ENCODE results near the gene KAT6B. TPM values are rescaled to one million over a fixed set of nuclear protein-coding genes. Genes with fewer than 3 reads are reported as not detected.

KAT6B gene
- total and polyA plus RNA-seq, 10 of the 15 experiments (the other 5 are each of a cell fraction or from before 2014, with no cell fraction given), result 2.7 to 22.6 (median 15.7) TPM

DNA sequence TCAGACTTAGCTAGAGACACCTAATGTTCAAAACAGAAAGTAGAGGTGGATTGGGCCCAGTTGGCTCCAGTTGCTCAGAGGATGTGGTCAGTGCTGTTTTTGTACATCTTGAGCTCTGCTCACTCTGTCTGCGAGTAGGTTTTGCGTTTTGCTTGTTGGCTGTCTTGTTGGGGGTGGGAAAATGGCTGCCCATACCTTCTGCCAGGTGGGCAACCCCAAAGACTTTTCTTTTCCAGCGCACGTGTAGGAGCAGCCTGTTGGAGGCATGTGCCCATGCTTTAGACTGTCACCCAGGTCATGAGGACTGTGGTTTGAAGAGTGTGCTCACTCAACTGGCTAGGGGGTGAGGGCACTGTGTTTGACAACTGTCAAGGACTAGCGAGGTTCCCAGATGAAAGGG, 73.9 kb downstream of the KAT6B start (continued):
- TF ChIP-seq YY1 (IDR thresholded peaks at IDR 0.05; ENCODE audit: low read depth, low read length), result peak; percentile 91
- peak; percentile 50; the same call in 1 of the 2 replicates for TF ChIP-seq ATF7 (IDR thresholded peaks at IDR 0.05; ENCODE audit: low read depth)
- TF ChIP-seq FOS (IDR thresholded peaks at IDR 0.05; ENCODE audit: borderline replicate concordance, extremely low read depth, insufficient read length), result no peak
- TF ChIP-seq MEF2A (IDR thresholded peaks at IDR 0.05; ENCODE audit: insufficient read depth, low read depth, low read length), result 0 out of 2 replicates have a peak, but pooled peaks have one; percentile 48
- TF ChIP-seq GATAD2B (conservative IDR thresholded peaks at IDR 0.05; ENCODE audit: low read depth), result 0 out of 2 replicates have a peak, but pooled peaks have one; percentile 29
- no peak for TF ChIP-seq TCF3 (IDR thresholded peaks at IDR 0.05; ENCODE audit: borderline replicate concordance, insufficient read depth, low read depth, low read length)
- no peak for TF ChIP-seq ATF3 (IDR thresholded peaks at IDR 0.05; ENCODE audit: borderline replicate concordance, extremely low read depth, low read depth, low read length)
- no peak for TF ChIP-seq TCF12 (IDR thresholded peaks at IDR 0.05; ENCODE audit: low read depth, low read length)
- no peak for TF ChIP-seq HSF1 (IDR thresholded peaks at IDR 0.05; ENCODE audit: low read depth, low read length)
- TF ChIP-seq SREBF2 (IDR thresholded peaks at IDR 0.05; ENCODE audit: low read length), result no peak
- no peak for TF ChIP-seq RAD21 (IDR thresholded peaks at IDR 0.05; ENCODE audit: insufficient read depth, low read depth, low read length)
- no peak for TF ChIP-seq KDM1A (IDR thresholded peaks at IDR 0.05; ENCODE audit: borderline replicate concordance)
- TF ChIP-seq, protein P1, sequence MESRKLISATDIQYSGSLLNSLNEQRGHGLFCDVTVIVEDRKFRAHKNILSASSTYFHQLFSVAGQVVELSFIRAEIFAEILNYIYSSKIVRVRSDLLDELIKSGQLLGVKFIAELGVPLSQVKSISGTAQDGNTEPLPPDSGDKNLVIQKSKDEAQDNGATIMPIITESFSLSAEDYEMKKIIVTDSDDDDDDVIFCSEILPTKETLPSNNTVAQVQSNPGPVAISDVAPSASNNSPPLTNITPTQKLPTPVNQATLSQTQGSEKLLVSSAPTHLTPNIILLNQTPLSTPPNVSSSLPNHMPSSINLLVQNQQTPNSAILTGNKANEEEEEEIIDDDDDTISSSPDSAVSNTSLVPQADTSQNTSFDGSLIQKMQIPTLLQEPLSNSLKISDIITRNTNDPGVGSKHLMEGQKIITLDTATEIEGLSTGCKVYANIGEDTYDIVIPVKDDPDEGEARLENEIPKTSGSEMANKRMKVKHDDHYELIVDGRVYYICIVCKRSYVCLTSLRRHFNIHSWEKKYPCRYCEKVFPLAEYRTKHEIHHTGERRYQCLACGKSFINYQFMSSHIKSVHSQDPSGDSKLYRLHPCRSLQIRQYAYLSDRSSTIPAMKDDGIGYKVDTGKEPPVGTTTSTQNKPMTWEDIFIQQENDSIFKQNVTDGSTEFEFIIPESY (IDR thresholded peaks at IDR 0.05), result 0 out of 2 replicates have a peak, but pooled peaks have one; percentile 46
- TF ChIP-seq, protein P2, sequence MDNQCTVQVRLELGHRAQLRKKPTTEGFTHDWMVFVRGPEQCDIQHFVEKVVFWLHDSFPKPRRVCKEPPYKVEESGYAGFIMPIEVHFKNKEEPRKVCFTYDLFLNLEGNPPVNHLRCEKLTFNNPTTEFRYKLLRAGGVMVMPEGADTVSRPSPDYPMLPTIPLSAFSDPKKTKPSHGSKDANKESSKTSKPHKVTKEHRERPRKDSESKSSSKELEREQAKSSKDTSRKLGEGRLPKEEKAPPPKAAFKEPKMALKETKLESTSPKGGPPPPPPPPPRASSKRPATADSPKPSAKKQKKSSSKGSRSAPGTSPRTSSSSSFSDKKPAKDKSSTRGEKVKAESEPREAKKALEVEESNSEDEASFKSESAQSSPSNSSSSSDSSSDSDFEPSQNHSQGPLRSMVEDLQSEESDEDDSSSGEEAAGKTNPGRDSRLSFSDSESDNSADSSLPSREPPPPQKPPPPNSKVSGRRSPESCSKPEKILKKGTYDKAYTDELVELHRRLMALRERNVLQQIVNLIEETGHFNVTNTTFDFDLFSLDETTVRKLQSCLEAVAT (IDR thresholded peaks at IDR 0.05), result peak; percentile 75
- no peak for TF ChIP-seq ZNF622 (IDR thresholded peaks at IDR 0.05)
- peak; percentile 36 for TF ChIP-seq CREM (IDR thresholded peaks at IDR 0.05; ENCODE audit: low read depth)
- no peak for TF ChIP-seq ZNF217 (IDR thresholded peaks at IDR 0.05)
- TF ChIP-seq BCL11A (IDR thresholded peaks at IDR 0.05; ENCODE audit: low read depth, low read length), result no peak
- TF ChIP-seq PAX8 (IDR thresholded peaks at IDR 0.05), result no peak
- peak; percentile 94 for TF ChIP-seq HDGF (IDR thresholded peaks at IDR 0.05)
- no peak for TF ChIP-seq NR2C1 (IDR thresholded peaks at IDR 0.05)
- TF ChIP-seq MEF2B (IDR thresholded peaks at IDR 0.05; ENCODE audit: partially characterized antibody, poor library complexity, severe bottlenecking), result peak; percentile 43
